HEK293 (cell line): ENCODE data around the gene NUSAP1.
"Not testable (repeated sequence)": the region's sequence is repeated elsewhere in the genome, so short reads cannot be mapped to it uniquely, and the experiment has no call there.

Source experiments
- CTCF ChIA-PET: fragments of 350-600 bp; formaldehyde crosslinking; extraction: SDS; loops from one replicate; lab custom pipeline; 2021; ENCODE audit warnings: antibody characterized with exemption; lab: Yijun Ruan, JAX
- POLR2A ChIA-PET: fragments of 300-600 bp; formaldehyde crosslinking; extraction: SDS; loops from one replicate; lab custom pipeline; 2020; ENCODE audit warnings: antibody characterized with exemption, inconsistent platforms; lab: Yijun Ruan, JAX
- H3K27ac ChIP-seq: fragments of 200-500 bp; sonication (Bioruptor generic); 2 replicates; pipeline ENCODE4 v1.5.1; 2014; ENCODE audit warnings: low read depth, low read length, control low read depth, inconsistent platforms; ENCODE audit errors: extremely low read depth
- H3K36me3 ChIP-seq, 2 experiments: fragments of 200-500 bp in 1 of 2; sonication (Bioruptor generic) in 1 of 2; 1 replicate in 1 of 2; 2 replicates in 1 of 2; pipeline ENCODE4 v1.5.1; 2014 to 2017; ENCODE audit warnings: inconsistent platforms in 2 of 2, low read length in 2 of 2; ENCODE audit not compliant: control insufficient read depth in 2 of 2, insufficient read depth in 1 of 2
- H3K4me1 ChIP-seq: fragments of 200-500 bp; sonication (Bioruptor generic); 2 replicates; pipeline ENCODE4 v1.5.1; 2014; ENCODE audit warnings: mild to moderate bottlenecking, low read length, inconsistent platforms; ENCODE audit not compliant: control insufficient read depth, insufficient read depth
- H3K4me3 ChIP-seq: 2 replicates; pipeline ENCODE4 v1.5.1; 2011; ENCODE audit warnings: low read depth, mild to moderate bottlenecking, control low read depth, low read length, moderate library complexity
- H3K9me3 ChIP-seq: fragments of 200-500 bp; sonication (Bioruptor generic); 2 replicates; pipeline ENCODE4 v1.5.1; 2014; ENCODE audit warnings: low read depth, low read length, inconsistent platforms; ENCODE audit not compliant: control insufficient read depth, insufficient read depth
- AEBP2 ChIP-seq: fragments of 450-650 bp; formaldehyde crosslinking; IDR thresholded peaks from 2 replicates; pipeline ENCODE4 v1.5.1; 2016; ENCODE audit warnings: missing biosample characterization, missing genetic modification characterization, borderline replicate concordance
- KLF16 ChIP-seq: fragments of 450-650 bp; formaldehyde crosslinking; IDR thresholded peaks from 2 replicates; pipeline ENCODE4 v1.5.1; 2017; ENCODE audit warnings: missing biosample characterization, missing genetic modification characterization
- SP2 ChIP-seq: fragments of 450-650 bp; formaldehyde crosslinking; IDR thresholded peaks from 2 replicates; pipeline ENCODE4 v1.5.1; 2016; ENCODE audit warnings: missing biosample characterization, missing genetic modification characterization
- ZBTB17 ChIP-seq: fragments of 450-650 bp; formaldehyde crosslinking; IDR thresholded peaks from 2 replicates; pipeline ENCODE4 v1.5.1; 2016; ENCODE audit warnings: missing biosample characterization, missing genetic modification characterization
- ZNF121 ChIP-seq: fragments of 450-650 bp; formaldehyde crosslinking; IDR thresholded peaks from 2 replicates; pipeline ENCODE4 v1.5.1; 2016; ENCODE audit warnings: missing biosample characterization, missing genetic modification characterization
- ZNF341 ChIP-seq: fragments of 450-650 bp; formaldehyde crosslinking; IDR thresholded peaks from 2 replicates; pipeline ENCODE4; 2016; ENCODE audit warnings: low read depth, missing biosample characterization, missing genetic modification characterization
- ZNF843 ChIP-seq: fragments of 450-650 bp; formaldehyde crosslinking; IDR thresholded peaks from 2 replicates; pipeline ENCODE4 v1.5.1; 2016; ENCODE audit warnings: missing biosample characterization, missing genetic modification characterization
- ZSCAN30 ChIP-seq: fragments of 450-650 bp; IDR thresholded peaks from 2 replicates; pipeline ENCODE4 v1.5.1; 2018; ENCODE audit warnings: missing biosample characterization, mild to moderate bottlenecking, missing genetic modification characterization, moderate library complexity
- TF ChIP-seq, protein P1 (sequence below): fragments of 450-650 bp; formaldehyde crosslinking; IDR thresholded peaks from 2 replicates; pipeline ENCODE4 v1.5.1; 2017; ENCODE audit warnings: missing biosample characterization, missing genetic modification characterization
- TF ChIP-seq, protein P2 (sequence below): fragments of 450-650 bp; formaldehyde crosslinking; IDR thresholded peaks from 2 replicates; pipeline ENCODE4 v1.5.1; 2017; ENCODE audit warnings: missing biosample characterization, missing genetic modification characterization
- TF ChIP-seq, protein P3 (sequence below): fragments of 450-650 bp; formaldehyde crosslinking; IDR thresholded peaks from 2 replicates; pipeline ENCODE4 v1.5.1; 2016; ENCODE audit warnings: missing biosample characterization, missing genetic modification characterization

The NUSAP1 gene

DNA sequence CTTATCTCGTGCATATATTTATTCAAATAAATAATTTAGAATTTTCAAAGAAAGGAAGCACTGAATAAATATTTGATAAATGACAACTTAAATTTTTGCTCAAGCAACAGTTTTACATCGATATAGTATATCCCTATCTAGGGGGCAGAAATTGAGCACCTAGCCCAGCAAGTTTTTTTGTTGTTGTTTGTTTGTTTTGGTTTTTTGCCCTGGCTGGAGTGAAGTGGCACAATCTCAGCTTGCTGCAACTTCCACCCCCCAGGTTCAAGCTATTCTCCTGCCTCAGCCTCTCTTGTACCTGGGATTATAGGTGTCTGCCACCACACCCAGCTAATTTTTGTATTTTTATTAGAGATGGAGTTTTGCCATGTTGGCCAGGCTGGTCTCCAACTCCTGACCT, 42.7 kb upstream of the NUSAP1 start:
- POLR2A ChIA-PET, result interaction anchor here (0.7 kb wide), 2 partner anchors 312 to 649 kb away, joined by 3 read pairs; no protein-coding TSS in a partner anchor
- H3K4me1 ChIP-seq, result no peaks in the 10 kb centered on the region
- TF ChIP-seq ZSCAN30 (tag by site-specific recombination) (no peak), KLF16 (tag by site-specific recombination) (no peak), ZBTB17 (tag by site-specific recombination) (no peak), ZNF341 (no peak), ZNF843 (no peak)
- TF ChIP-seq, protein P1, sequence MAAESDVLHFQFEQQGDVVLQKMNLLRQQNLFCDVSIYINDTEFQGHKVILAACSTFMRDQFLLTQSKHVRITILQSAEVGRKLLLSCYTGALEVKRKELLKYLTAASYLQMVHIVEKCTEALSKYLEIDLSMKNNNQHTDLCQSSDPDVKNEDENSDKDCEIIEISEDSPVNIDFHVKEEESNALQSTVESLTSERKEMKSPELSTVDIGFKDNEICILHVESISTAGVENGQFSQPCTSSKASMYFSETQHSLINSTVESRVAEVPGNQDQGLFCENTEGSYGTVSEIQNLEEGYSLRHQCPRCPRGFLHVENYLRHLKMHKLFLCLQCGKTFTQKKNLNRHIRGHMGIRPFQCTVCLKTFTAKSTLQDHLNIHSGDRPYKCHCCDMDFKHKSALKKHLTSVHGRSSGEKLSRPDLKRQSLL (tag by site-specific recombination), result no peak
- TF ChIP-seq, protein P2, sequence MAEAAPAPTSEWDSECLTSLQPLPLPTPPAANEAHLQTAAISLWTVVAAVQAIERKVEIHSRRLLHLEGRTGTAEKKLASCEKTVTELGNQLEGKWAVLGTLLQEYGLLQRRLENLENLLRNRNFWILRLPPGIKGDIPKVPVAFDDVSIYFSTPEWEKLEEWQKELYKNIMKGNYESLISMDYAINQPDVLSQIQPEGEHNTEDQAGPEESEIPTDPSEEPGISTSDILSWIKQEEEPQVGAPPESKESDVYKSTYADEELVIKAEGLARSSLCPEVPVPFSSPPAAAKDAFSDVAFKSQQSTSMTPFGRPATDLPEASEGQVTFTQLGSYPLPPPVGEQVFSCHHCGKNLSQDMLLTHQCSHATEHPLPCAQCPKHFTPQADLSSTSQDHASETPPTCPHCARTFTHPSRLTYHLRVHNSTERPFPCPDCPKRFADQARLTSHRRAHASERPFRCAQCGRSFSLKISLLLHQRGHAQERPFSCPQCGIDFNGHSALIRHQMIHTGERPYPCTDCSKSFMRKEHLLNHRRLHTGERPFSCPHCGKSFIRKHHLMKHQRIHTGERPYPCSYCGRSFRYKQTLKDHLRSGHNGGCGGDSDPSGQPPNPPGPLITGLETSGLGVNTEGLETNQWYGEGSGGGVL (tag by site-specific recombination), result no peak
- TF ChIP-seq, protein P3, sequence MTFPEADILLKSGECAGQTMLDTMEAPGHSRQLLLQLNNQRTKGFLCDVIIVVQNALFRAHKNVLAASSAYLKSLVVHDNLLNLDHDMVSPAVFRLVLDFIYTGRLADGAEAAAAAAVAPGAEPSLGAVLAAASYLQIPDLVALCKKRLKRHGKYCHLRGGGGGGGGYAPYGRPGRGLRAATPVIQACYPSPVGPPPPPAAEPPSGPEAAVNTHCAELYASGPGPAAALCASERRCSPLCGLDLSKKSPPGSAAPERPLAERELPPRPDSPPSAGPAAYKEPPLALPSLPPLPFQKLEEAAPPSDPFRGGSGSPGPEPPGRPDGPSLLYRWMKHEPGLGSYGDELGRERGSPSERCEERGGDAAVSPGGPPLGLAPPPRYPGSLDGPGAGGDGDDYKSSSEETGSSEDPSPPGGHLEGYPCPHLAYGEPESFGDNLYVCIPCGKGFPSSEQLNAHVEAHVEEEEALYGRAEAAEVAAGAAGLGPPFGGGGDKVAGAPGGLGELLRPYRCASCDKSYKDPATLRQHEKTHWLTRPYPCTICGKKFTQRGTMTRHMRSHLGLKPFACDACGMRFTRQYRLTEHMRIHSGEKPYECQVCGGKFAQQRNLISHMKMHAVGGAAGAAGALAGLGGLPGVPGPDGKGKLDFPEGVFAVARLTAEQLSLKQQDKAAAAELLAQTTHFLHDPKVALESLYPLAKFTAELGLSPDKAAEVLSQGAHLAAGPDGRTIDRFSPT, result no peak
- H3K27ac ChIP-seq, result no peak overlapping the region
- H3K9me3 ChIP-seq, result no peaks in the 10 kb centered on the region
- no peak overlapping the region for H3K4me3 ChIP-seq
- peaks cover 44 to 68% of the 10 kb centered on the region in 2 experiments; a peak in 2 of 3 replicates for H3K36me3 ChIP-seq
- CTCF ChIA-PET, result no interaction called here

- POLR2A ChIA-PET, result interaction anchor here (0.8 kb wide), 1 partner anchor 20 kb away, joined by 3 read pairs; no protein-coding TSS in a partner anchor
- CTCF ChIA-PET, result interaction anchor here (0.7 kb wide), 1 partner anchor 614 kb away, joined by 3 read pairs; no protein-coding TSS in a partner anchor
Measured at GRCh38 chr15:41291065-41291631, 41.5 kb upstream of the NUSAP1 start.

DNA sequence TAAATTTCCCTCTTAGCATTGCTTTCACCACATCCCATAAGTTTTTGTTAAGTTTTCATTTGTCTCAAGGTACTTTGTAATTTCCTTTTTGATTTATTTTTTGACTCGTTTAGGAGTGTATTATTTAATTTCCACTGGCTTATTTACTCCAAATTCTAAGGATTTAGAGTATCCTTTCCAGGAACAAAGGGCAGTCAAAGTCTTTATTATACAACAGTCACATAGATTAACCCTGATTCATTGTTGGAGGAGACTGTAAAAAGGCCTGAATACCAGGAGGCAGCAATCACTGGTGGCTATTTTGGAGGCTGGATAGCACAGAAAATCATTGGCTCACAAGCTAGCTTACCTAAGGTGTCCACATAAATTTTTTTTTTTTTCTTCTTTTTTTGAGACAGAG, 40.2 kb upstream of the NUSAP1 start:
- ChIA-PET CTCF (no interaction called here), POLR2A (interaction anchor here (0.5 kb wide), 1 partner anchor 591 kb away, joined by 3 read pairs; no protein-coding TSS in a partner anchor)
- TF ChIP-seq AEBP2, result no peak
- no peak overlapping the region for H3K27ac ChIP-seq
- H3K36me3 ChIP-seq, result peaks cover 36 to 53% of the 10 kb centered on the region in 2 experiments; a peak in 2 of 3 replicates
- H3K4me3 ChIP-seq, result no peak overlapping the region
- no peaks in the 10 kb centered on the region for H3K4me1 ChIP-seq
- no peaks in the 10 kb centered on the region for H3K9me3 ChIP-seq

More at GRCh38 chr15:41291065-41291631, 41.5 kb upstream of the NUSAP1 start:
- no peak for TF ChIP-seq SP2 (tag by site-specific recombination)
- peak; percentile 79 for TF ChIP-seq ZNF121
- TF ChIP-seq, all 188 proteins: peak for 1
- no peak overlapping the region for H3K27ac ChIP-seq
- no peaks in the 10 kb centered on the region for H3K9me3 ChIP-seq
- H3K36me3 ChIP-seq, result peaks cover 43 to 60% of the 10 kb centered on the region in 2 experiments; a peak in 2 of 3 replicates
- no peaks in the 10 kb centered on the region for H3K4me1 ChIP-seq
- no peak overlapping the region for H3K4me3 ChIP-seq

- POLR2A ChIA-PET, H3K4me1 ChIP-seq, H3K9me3 ChIP-seq, H3K27ac ChIP-seq, CTCF ChIA-PET, H3K4me3 ChIP-seq: not testable (repeated sequence)
- peaks cover 11 to 18% of the 10 kb centered on the region in 2 experiments; a peak in 2 of 3 replicates for H3K36me3 ChIP-seq
Measured at GRCh38 chr15:41301139-41301538, 31.5 kb upstream of the NUSAP1 start.
